Neuronal stem cell (in vitro differentiated cells): ENCODE data around the gene MYCN.
"Not testable (repeated sequence)": the region's sequence is repeated elsewhere in the genome, so short reads cannot be mapped to it uniquely, and the experiment has no call there.

Experiments used
- DNase-seq: peaks from one replicate; pipeline ENCODE4 v3.0.0-alpha.2; 2013; ENCODE audit warnings: low spot score
- H2AFZ ChIP-seq: one replicate; pipeline ENCODE4 v1.6.1; 2013; ENCODE audit warnings: mild to moderate bottlenecking, low read length, inconsistent platforms
- H2AK5ac ChIP-seq: 2 replicates; pipeline ENCODE4 v1.6.1; 2013; ENCODE audit warnings: low read depth, mild to moderate bottlenecking, inconsistent platforms, low read length, moderate library complexity, mixed read lengths
- H2BK120ac ChIP-seq: 2 replicates; pipeline ENCODE4 v1.6.1; 2013; ENCODE audit warnings: low read depth, mild to moderate bottlenecking, inconsistent platforms, low read length, moderate library complexity, mixed read lengths
- H2BK12ac ChIP-seq: one replicate; pipeline ENCODE4 v1.6.1; 2013; ENCODE audit warnings: low read length, inconsistent platforms
- H2BK15ac ChIP-seq: 2 replicates; pipeline ENCODE4 v1.6.1; 2013; ENCODE audit warnings: mild to moderate bottlenecking, low read length, inconsistent platforms, mixed read lengths
- H2BK5ac ChIP-seq: one replicate; pipeline ENCODE4 v1.6.1; 2013; ENCODE audit warnings: inconsistent platforms, mild to moderate bottlenecking, low read length, moderate library complexity
- H3K14ac ChIP-seq: one replicate; pipeline ENCODE4 v1.6.1; 2013; ENCODE audit warnings: low read length, inconsistent platforms
- H3K18ac ChIP-seq: 2 replicates; pipeline ENCODE4 v1.6.1; 2013; ENCODE audit warnings: low read length, inconsistent platforms
- H3K23ac ChIP-seq: 2 replicates; pipeline ENCODE4 v1.6.1; 2013; ENCODE audit warnings: low read depth, mild to moderate bottlenecking, mixed read lengths, low read length, inconsistent platforms; ENCODE audit not compliant: poor library complexity
- H3K27ac ChIP-seq: replicated peaks from 3 replicates; pipeline ENCODE4 v1.5.1; 2013; ENCODE audit warnings: low read length, inconsistent platforms
- H3K27me3 ChIP-seq, 3 experiments: 2 replicates each; pipeline ENCODE4 v1.6.1; 2013; ENCODE audit warnings: low read length in 3 of 3, mild to moderate bottlenecking in 2 of 3, inconsistent platforms in 1 of 3, low read depth in 1 of 3, mixed read lengths in 1 of 3, moderate library complexity in 1 of 3; ENCODE audit not compliant: control insufficient read depth in 3 of 3, insufficient read depth in 3 of 3
- H3K36me3 ChIP-seq, 2 donors: replicated peaks in 1 of 2; 2 replicates each; pipeline ENCODE4 v1.6.1; 2013; ENCODE audit warnings: low read length in 2 of 2; ENCODE audit not compliant: control insufficient read depth in 2 of 2, insufficient read depth in 2 of 2
- H3K4ac ChIP-seq: 2 replicates; pipeline ENCODE4 v1.6.1; 2013; ENCODE audit warnings: inconsistent platforms, mild to moderate bottlenecking, low read length, moderate library complexity
- H3K4me1 ChIP-seq, 2 donors: 1 replicate in 1 of 2; 2 replicates in 1 of 2; pipeline ENCODE4 v1.6.1; 2013; ENCODE audit warnings: low read length in 2 of 2, low read depth in 1 of 2; ENCODE audit not compliant: control insufficient read depth in 2 of 2, insufficient read depth in 1 of 2
- H3K4me2 ChIP-seq: one replicate; pipeline ENCODE4 v1.6.1; 2013; ENCODE audit warnings: mild to moderate bottlenecking, low read length, inconsistent platforms; ENCODE audit not compliant: insufficient read depth, poor library complexity, severe bottlenecking
- H3K4me3 ChIP-seq, 2 donors: 2 replicates each; pipeline ENCODE4 v1.5.1; 2013; ENCODE audit warnings: low read length in 2 of 2, mild to moderate bottlenecking in 2 of 2, inconsistent platforms in 1 of 2, moderate library complexity in 1 of 2
- H3K79me1 ChIP-seq: one replicate; pipeline ENCODE4 v1.6.1; 2013; ENCODE audit warnings: low read depth, mild to moderate bottlenecking, inconsistent platforms, low read length, moderate library complexity
- H3K9ac ChIP-seq: one replicate; pipeline ENCODE4 v1.6.1; 2013; ENCODE audit warnings: mild to moderate bottlenecking, low read depth, low read length, inconsistent platforms; ENCODE audit not compliant: poor library complexity
- H3K9me3 ChIP-seq, 2 donors: replicated peaks in 1 of 2; 2 replicates each; pipeline versions ENCODE3 to v1.6.1; 2013; ENCODE audit warnings: low read length in 2 of 2, mild to moderate bottlenecking in 2 of 2, inconsistent platforms in 1 of 2, low read depth in 1 of 2, mixed read lengths in 1 of 2, moderate library complexity in 1 of 2; ENCODE audit not compliant: control insufficient read depth in 2 of 2, insufficient read depth in 1 of 2
- H4K8ac ChIP-seq: one replicate; pipeline ENCODE4 v1.6.1; 2013; ENCODE audit warnings: low read depth, mild to moderate bottlenecking, inconsistent platforms, low read length, moderate library complexity
- H4K91ac ChIP-seq: one replicate; pipeline ENCODE4 v1.6.1; 2013; ENCODE audit warnings: low read length, low read depth, mild to moderate bottlenecking, inconsistent platforms; ENCODE audit not compliant: poor library complexity
- WGBS, 2 donors: extraction: QIAGEN DNeasy Blood & Tissue Kit; methylation state at CpG; one replicate each; pipeline ENCODE4 v1.1.7; 2013; ENCODE audit warnings: missing lambda C conversion rate in 2 of 2, mixed read lengths in 1 of 2; ENCODE audit not compliant: insufficient read length in 2 of 2, insufficient replicate concordance in 1 of 2; ENCODE audit errors: extremely low coverage in 2 of 2; 5-methylcytosine and 5-hydroxymethylcytosine counted together

The MYCN gene

GRCh38 chr2:15901095-15901807, 39.1 kb upstream of the MYCN start:
- no peak overlapping the region for H4K8ac ChIP-seq
- no CpG with 5 or more reads among the region's 5 CpGs for WGBS, 2 donors

GRCh38 chr2:15901808-15902130, 38.6 kb upstream of the MYCN start:
- no CpG with 5 or more reads among the region's 3 CpGs for WGBS, 2 donors
- peaks cover 6% of the 10 kb centered on the region in 2 donors for H3K9me3 ChIP-seq
- H3K9ac ChIP-seq = no peak overlapping the region
- H2AK5ac ChIP-seq = no peak overlapping the region
- no peak overlapping the region for H3K14ac ChIP-seq
- no peak overlapping the region for H3K23ac ChIP-seq
- H3K36me3 ChIP-seq = no peaks in the 10 kb centered on the region
- H3K18ac ChIP-seq = no peak overlapping the region
- H2AFZ ChIP-seq = no peak overlapping the region
- no peak overlapping the region for H4K91ac ChIP-seq
- no peak overlapping the region for H2BK15ac ChIP-seq
- H3K4me2 ChIP-seq = no peak overlapping the region
- H2BK12ac ChIP-seq = no peak overlapping the region
- no peaks in the 10 kb centered on the region for H3K79me1 ChIP-seq
- H2BK120ac ChIP-seq = no peak overlapping the region
- H3K27ac ChIP-seq = no peak overlapping the region
- H3K27me3 ChIP-seq = no peaks in the 10 kb centered on the region
- H4K8ac ChIP-seq = no peak overlapping the region
- DNase-seq = no peak
- no peaks in the 10 kb centered on the region for H3K4me1 ChIP-seq
- H2BK5ac ChIP-seq = no peak overlapping the region
- H3K4ac ChIP-seq = no peak overlapping the region
- H3K4me3 ChIP-seq = no peak overlapping the region

More at GRCh38 chr2:15901095-15901807, 39.1 kb upstream of the MYCN start:
- H3K9me3 ChIP-seq = peaks cover 6 to 9% of the 10 kb centered on the region in 2 donors
- H2BK120ac ChIP-seq = no peak overlapping the region
- no peak overlapping the region for H3K18ac ChIP-seq
- no peaks in the 10 kb centered on the region for H3K27me3 ChIP-seq
- H3K4me1 ChIP-seq = peaks cover under 1 to 1% of the 10 kb centered on the region in 2 donors
- H3K9ac ChIP-seq = no peak overlapping the region
- no peak overlapping the region for H2BK15ac ChIP-seq
- H3K36me3 ChIP-seq = no peaks in the 10 kb centered on the region
- H3K4me2 ChIP-seq = no peak overlapping the region
- no peak overlapping the region for H2AFZ ChIP-seq
- no peak overlapping the region for H3K14ac ChIP-seq
- no peak overlapping the region for H2BK5ac ChIP-seq
- no peak overlapping the region for H3K4me3 ChIP-seq
- no peak overlapping the region for H2BK12ac ChIP-seq
- no peak overlapping the region for H3K23ac ChIP-seq
- no peak overlapping the region for H4K91ac ChIP-seq
- no peak overlapping the region for H2AK5ac ChIP-seq
- no peak for DNase-seq
- no peaks in the 10 kb centered on the region for H3K79me1 ChIP-seq
- H3K27ac ChIP-seq = no peak overlapping the region
- no peak overlapping the region for H3K4ac ChIP-seq

GRCh38 chr2:15903910-15904309, 36.4 kb upstream of the MYCN start:
- no CpG with 5 or more reads among the region's 3 CpGs for WGBS, 2 donors
- not testable (repeated sequence) for H2BK15ac ChIP-seq, DNase-seq, H3K4me3 ChIP-seq, H3K9me3 ChIP-seq, H3K79me1 ChIP-seq, H2BK12ac ChIP-seq, H2AK5ac ChIP-seq, H3K4ac ChIP-seq, H2BK5ac ChIP-seq, H3K27me3 ChIP-seq, H2BK120ac ChIP-seq, H3K36me3 ChIP-seq, H3K14ac ChIP-seq, H3K27ac ChIP-seq, H3K9ac ChIP-seq, H4K91ac ChIP-seq, H3K4me2 ChIP-seq, H3K18ac ChIP-seq, H4K8ac ChIP-seq, H2AFZ ChIP-seq, H3K4me1 ChIP-seq, H3K23ac ChIP-seq

- Histone ChIP-seq H3K79me1 (no peaks in the 10 kb centered on the region), H3K4me1 (no peaks in the 10 kb centered on the region), H4K8ac (no peak overlapping the region), H3K14ac (no peak overlapping the region), H2AK5ac (no peak overlapping the region), H3K27me3 (no peaks in the 10 kb centered on the region), H2BK15ac (no peak overlapping the region), H3K4me2 (no peak overlapping the region), H2BK5ac (no peak overlapping the region), H3K18ac (no peak overlapping the region), H2AFZ (no peak overlapping the region), H3K4ac (no peak overlapping the region), H4K91ac (no peak overlapping the region), H3K9ac (no peak overlapping the region), H2BK12ac (no peak overlapping the region), H3K27ac (no peak overlapping the region), H3K4me3 (no peak overlapping the region), H3K36me3 (no peaks in the 10 kb centered on the region), H2BK120ac (no peak overlapping the region), H3K23ac (no peak overlapping the region), H3K9me3 (no peaks in the 10 kb centered on the region)
- DNase-seq = no peak
Observed at GRCh38 chr2:15905267-15905645, 35.1 kb upstream of the MYCN start.
